PC-3 (cell line): ENCODE results near the gene PARP4. TPM values are rescaled to one million over a fixed set of nuclear protein-coding genes. Genes with fewer than 3 reads are reported as not detected.
"Not testable (repeated sequence)": the region's sequence is repeated elsewhere in the genome, so short reads cannot be mapped to it uniquely, and the experiment has no call there.

Experiments
- ATAC-seq: fragments of 200-7000 bp; cut with Tn5 transposase; 2 replicates; pipeline ENCODE4 v1.9.1; 2020; ENCODE audit warnings: mild to moderate bottlenecking, moderate library complexity
- BruUV-seq: library from RNA; stranded (reverse); fragments of 400-500 nt; replicated peaks from 2 replicates; lab custom pipeline; 2021; lab: Mats Ljungman, UMichigan
- CTCF ChIA-PET: fragments of 300-600 bp; sonication (Branson Sonifier 250); formaldehyde crosslinking; loops from one replicate; lab custom pipeline; 2022; ENCODE audit warnings: antibody characterized with exemption; lab: Charles Lee
- POLR2A ChIA-PET: fragments of 300-600 bp; sonication (Branson Sonifier 250); formaldehyde crosslinking; loops from one replicate; lab custom pipeline; 2022; ENCODE audit warnings: antibody characterized with exemption; ENCODE audit not compliant: unreplicated experiment; lab: Charles Lee
- DNase-seq: peaks from one replicate; pipeline ENCODE4 v3.0.0-alpha.2; 2015
- H2AFZ ChIP-seq: fragments of 300-600 bp; sonication (generic); 2 replicates; pipeline ENCODE4 v1.6.0; 2016; ENCODE audit warnings: antibody characterized with exemption, low read length
- H3F3A ChIP-seq: fragments of 300-600 bp; sonication (generic); one replicate; pipeline ENCODE4 v1.6.0; 2017; ENCODE audit warnings: antibody characterized with exemption, low read length, control low read depth, mild to moderate bottlenecking; ENCODE audit not compliant: unreplicated experiment
- H3K27ac ChIP-seq: fragments of 300-600 bp; sonication (generic); 2 replicates; pipeline ENCODE4 v1.5.1; 2016; ENCODE audit warnings: mild to moderate bottlenecking, low read length
- H3K27me3 ChIP-seq: fragments of 300-600 bp; sonication (generic); 2 replicates; pipeline ENCODE4 v1.6.1; 2016; ENCODE audit warnings: low read length, mixed read lengths
- H3K36me3 ChIP-seq: fragments of 300-600 bp; sonication (generic); 2 replicates; pipeline ENCODE4 v1.6.1; 2016; ENCODE audit warnings: low read depth, mixed run types, low read length, mixed read lengths
- H3K4me1 ChIP-seq: fragments of 300-600 bp; sonication (generic); 2 replicates; pipeline ENCODE4 v1.5.1; 2016; ENCODE audit warnings: low read length; ENCODE audit not compliant: insufficient read depth
- H3K4me2 ChIP-seq: fragments of 300-600 bp; sonication (generic); 2 replicates; pipeline ENCODE4 v1.6.0; 2016; ENCODE audit warnings: low read length
- H3K4me3 ChIP-seq: fragments of 300-600 bp; sonication (generic); 2 replicates; pipeline ENCODE4 v1.5.1; 2016; ENCODE audit warnings: mild to moderate bottlenecking, low read length, mixed read lengths
- H3K79me2 ChIP-seq: fragments of 300-600 bp; sonication (generic); 2 replicates; pipeline ENCODE4 v1.6.1; 2017; ENCODE audit warnings: low read length, mixed read lengths
- H3K9ac ChIP-seq: fragments of 300-600 bp; sonication (generic); 2 replicates; pipeline ENCODE4 v1.6.0; 2016; ENCODE audit warnings: mild to moderate bottlenecking, low read length
- H3K9me2 ChIP-seq: fragments of 300-600 bp; sonication (generic); replicated peaks from 2 replicates; pipeline ENCODE4 v1.6.1; 2016; ENCODE audit warnings: mixed run types, low read length, mixed read lengths
- H3K9me3 ChIP-seq: fragments of 300-600 bp; sonication (generic); 2 replicates; pipeline ENCODE4 v1.6.1; 2016; ENCODE audit warnings: low read length, mixed read lengths
- H4K20me1 ChIP-seq: fragments of 300-600 bp; sonication (generic); 2 replicates; pipeline ENCODE4 v1.6.1; 2016; ENCODE audit warnings: low read length, mixed read lengths
- EZH2 ChIP-seq: fragments of 300-600 bp; sonication (generic); IDR thresholded peaks from one replicate; pipeline ENCODE4 v1.6.1; 2017; ENCODE audit warnings: antibody characterized with exemption, mild to moderate bottlenecking, low read length; ENCODE audit not compliant: unreplicated experiment
- EZH2phosphoT487 ChIP-seq: fragments of 300-600 bp; sonication (generic); IDR thresholded peaks from 2 replicates; pipeline ENCODE4 v1.6.1; 2018; ENCODE audit warnings: mild to moderate bottlenecking, antibody characterized with exemption, low read length, borderline replicate concordance
- intact Hi-C: fragments of 100-400 bp; cut with micrococcal nuclease; formaldehyde crosslinking; loops from 2 replicates; pipeline ENCODE4 v1.9.0; 2023
- total RNA-seq: library from RNA; depleted of rRNA; stranded (reverse); fragments of >200 nt; gene quantifications from 2 replicates; pipeline ENCODE4 v1.2.3, GENCODE V29; 2014
- TF ChIP-seq, protein P1 (sequence below): fragments of 300-600 bp; sonication (generic); conservative IDR thresholded peaks from 2 replicates; pipeline ENCODE4 v1.5.1; 2017; ENCODE audit warnings: antibody characterized with exemption, low read depth, mild to moderate bottlenecking, low read length

PARP4 gene
- total RNA-seq, 1 experiment from 2014 or later = 50.4 TPM

- Histone ChIP-seq H3K36me3 (peaks cover 60% of the 10 kb centered on the region), H3K9ac (no peak overlapping the region), H3K27me3 (no peaks in the 10 kb centered on the region), H4K20me1 (no peaks in the 10 kb centered on the region), H3K4me3 (no peak overlapping the region), H3F3A (no peaks in the 10 kb centered on the region), H2AFZ (no peak overlapping the region), H3K79me2 (no peaks in the 10 kb centered on the region), H3K27ac (no peak overlapping the region), H3K9me3 (no peaks in the 10 kb centered on the region), H3K4me1 (no peaks in the 10 kb centered on the region), H3K9me2 (no peaks in the 10 kb centered on the region), H3K4me2 (no peak overlapping the region)
- ChIA-PET CTCF (no interaction called here), POLR2A (interaction anchor here (0.6 kb wide), 1 partner anchor 179 kb away, joined by 4 read pairs; no protein-coding TSS in a partner anchor)
- intact Hi-C loops = no loop called here
- no peak for TF ChIP-seq EZH2
- TF ChIP-seq, protein P1, sequence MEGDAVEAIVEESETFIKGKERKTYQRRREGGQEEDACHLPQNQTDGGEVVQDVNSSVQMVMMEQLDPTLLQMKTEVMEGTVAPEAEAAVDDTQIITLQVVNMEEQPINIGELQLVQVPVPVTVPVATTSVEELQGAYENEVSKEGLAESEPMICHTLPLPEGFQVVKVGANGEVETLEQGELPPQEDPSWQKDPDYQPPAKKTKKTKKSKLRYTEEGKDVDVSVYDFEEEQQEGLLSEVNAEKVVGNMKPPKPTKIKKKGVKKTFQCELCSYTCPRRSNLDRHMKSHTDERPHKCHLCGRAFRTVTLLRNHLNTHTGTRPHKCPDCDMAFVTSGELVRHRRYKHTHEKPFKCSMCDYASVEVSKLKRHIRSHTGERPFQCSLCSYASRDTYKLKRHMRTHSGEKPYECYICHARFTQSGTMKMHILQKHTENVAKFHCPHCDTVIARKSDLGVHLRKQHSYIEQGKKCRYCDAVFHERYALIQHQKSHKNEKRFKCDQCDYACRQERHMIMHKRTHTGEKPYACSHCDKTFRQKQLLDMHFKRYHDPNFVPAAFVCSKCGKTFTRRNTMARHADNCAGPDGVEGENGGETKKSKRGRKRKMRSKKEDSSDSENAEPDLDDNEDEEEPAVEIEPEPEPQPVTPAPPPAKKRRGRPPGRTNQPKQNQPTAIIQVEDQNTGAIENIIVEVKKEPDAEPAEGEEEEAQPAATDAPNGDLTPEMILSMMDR = no peak
- TF ChIP-seq EZH2phosphoT487 = no peak
- ATAC-seq = no peak
- DNase-seq = no peak
- BruUV-seq = no TSS peak
Observed at GRCh38 chr13:24489721-24490120, 22.9 kb downstream of the PARP4 start.

DNA sequence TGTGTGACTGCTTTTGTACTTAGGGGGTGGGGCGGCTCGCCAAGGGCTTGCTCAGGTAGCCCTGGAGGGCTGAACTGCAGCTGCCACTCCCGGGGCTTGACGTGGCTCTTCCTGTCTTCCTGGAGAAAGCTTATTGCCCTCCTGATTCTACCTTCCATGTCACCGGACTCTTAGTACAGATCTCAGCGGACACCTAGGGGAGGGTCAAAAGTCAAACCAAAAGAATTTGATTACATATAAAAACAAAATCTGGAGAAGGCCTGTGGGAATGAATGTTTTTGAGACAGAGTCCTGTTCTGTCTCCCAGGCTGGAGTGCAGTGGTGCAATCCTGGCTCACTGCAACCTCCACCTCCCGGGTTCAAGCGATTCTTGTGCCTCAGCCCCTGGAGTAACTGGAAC lies 24.5 kb downstream of the PARP4 start:
- H3K36me3 ChIP-seq = peaks cover 46% of the 10 kb centered on the region

GRCh38 chr13:24486017-24486657 lies 26.4 kb downstream of the PARP4 start:
- H4K20me1 ChIP-seq, H2AFZ ChIP-seq, H3K9ac ChIP-seq, H3K79me2 ChIP-seq, H3K4me1 ChIP-seq, H3F3A ChIP-seq, intact Hi-C loops, POLR2A ChIA-PET, ATAC-seq, H3K4me3 ChIP-seq, BruUV-seq, CTCF ChIA-PET, H3K27me3 ChIP-seq, H3K4me2 ChIP-seq, H3K9me3 ChIP-seq, H3K27ac ChIP-seq, DNase-seq, H3K9me2 ChIP-seq: not testable (repeated sequence)
- peaks cover 35% of the 10 kb centered on the region for H3K36me3 ChIP-seq

More for the DNA sequence above, 24.5 kb downstream of the PARP4 start:
- ATAC-seq, H3K9me2 ChIP-seq, H3K27ac ChIP-seq, H3F3A ChIP-seq, H2AFZ ChIP-seq, H3K9me3 ChIP-seq, H4K20me1 ChIP-seq, H3K4me3 ChIP-seq, H3K4me2 ChIP-seq, H3K79me2 ChIP-seq, intact Hi-C loops, BruUV-seq, H3K9ac ChIP-seq, H3K27me3 ChIP-seq, DNase-seq, CTCF ChIA-PET, H3K4me1 ChIP-seq, POLR2A ChIA-PET: not testable (repeated sequence)

GRCh38 chr13:24473686-24474085 lies 38.9 kb downstream of the PARP4 start:
- DNase-seq (no peak), ATAC-seq (no peak)
- Histone ChIP-seq H3K79me2 (no peaks in the 10 kb centered on the region), H3K36me3 (peaks cover 49% of the 10 kb centered on the region), H3K4me3 (no peak overlapping the region), H2AFZ (no peak overlapping the region), H3K9me2 (no peaks in the 10 kb centered on the region), H3K9me3 (no peaks in the 10 kb centered on the region), H3K27ac (no peak overlapping the region), H3K27me3 (no peaks in the 10 kb centered on the region), H3F3A (no peaks in the 10 kb centered on the region), H3K4me1 (no peaks in the 10 kb centered on the region), H3K4me2 (no peak overlapping the region), H4K20me1 (no peaks in the 10 kb centered on the region), H3K9ac (no peak overlapping the region)
- no peak for TF ChIP-seq EZH2
- no peak for TF ChIP-seq EZH2phosphoT487
- TF ChIP-seq, protein P1 = no peak
- POLR2A ChIA-PET = no interaction called here
- CTCF ChIA-PET = no interaction called here
- intact Hi-C loops = no loop called here
- BruUV-seq = no TSS peak

DNA sequence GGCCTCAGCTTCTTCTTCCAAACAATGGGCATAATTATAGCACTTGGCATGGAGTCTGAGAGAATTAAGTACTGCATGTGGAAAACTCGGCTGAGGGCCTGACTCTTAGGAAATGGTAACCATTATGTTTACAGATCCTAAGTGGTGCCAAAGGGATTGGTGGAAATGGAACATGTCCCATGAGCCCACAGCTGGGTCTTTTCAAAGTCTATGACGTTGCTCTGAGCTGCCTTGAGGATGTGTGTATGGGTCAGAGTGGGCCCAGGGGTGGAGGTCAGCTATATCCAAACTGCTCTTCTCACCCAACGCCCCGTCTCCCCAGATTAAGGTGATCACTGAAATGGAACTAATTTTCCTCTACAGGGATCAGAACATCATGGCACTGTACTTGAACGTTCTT lies 40.4 kb downstream of the PARP4 start:
- H3F3A ChIP-seq, H3K27me3 ChIP-seq, H3K79me2 ChIP-seq, H3K4me1 ChIP-seq, ATAC-seq, H3K9ac ChIP-seq, H3K4me2 ChIP-seq, H3K9me3 ChIP-seq, H3K27ac ChIP-seq, H4K20me1 ChIP-seq, BruUV-seq, CTCF ChIA-PET, H3K4me3 ChIP-seq, intact Hi-C loops, DNase-seq, H2AFZ ChIP-seq, H3K9me2 ChIP-seq: not testable (repeated sequence)
- peaks cover 43% of the 10 kb centered on the region for H3K36me3 ChIP-seq
- POLR2A ChIA-PET = interaction anchor here (0.5 kb wide), 1 partner anchor 9 kb away, joined by 4 read pairs; no protein-coding TSS in a partner anchor
